Effector memory CD8-positive, alpha-beta T cell (primary cell): ENCODE results near the gene THYN1.
A peak's percentile ranks its signal among the peaks of the same experiment; 100 is the strongest.
"Not testable (repeated sequence)": the region's sequence is repeated elsewhere in the genome, so short reads cannot be mapped to it uniquely, and the experiment has no call there.

Experiments
- ATAC-seq: fragments of 150-1000 bp; cut with Tn5 transposase; replicated peaks from 2 replicates; pipeline ENCODE4 v1.10.0; 2021; ENCODE audit warnings: mild to moderate bottlenecking, moderate library complexity
- DNase-seq, 3 experiments: peaks; one replicate each; pipeline ENCODE4 v3.0.0; 2021
- H3K27ac Mint-ChIP-seq, 2 donors: one replicate each; pipeline ENCODE4 v1.8.0; 2022; ENCODE audit warnings: mild to moderate bottlenecking in 2 of 2, mixed read lengths in 2 of 2, moderate library complexity in 2 of 2
- H3K27me3 Mint-ChIP-seq, 2 donors: one replicate each; pipeline ENCODE4 v1.8.0; 2022; ENCODE audit warnings: mixed read lengths in 2 of 2
- H3K36me3 Mint-ChIP-seq: one replicate; pipeline ENCODE4 v1.8.0; 2022; ENCODE audit warnings: mild to moderate bottlenecking, moderate library complexity, mixed read lengths; ENCODE audit not compliant: insufficient read depth
- H3K4me1 Mint-ChIP-seq, 2 donors: one replicate each; pipeline ENCODE4 v1.8.0; 2022; ENCODE audit warnings: low read depth in 2 of 2, mixed read lengths in 2 of 2
- H3K4me3 Mint-ChIP-seq, 2 donors: one replicate each; pipeline ENCODE4 v1.8.0; 2022; ENCODE audit warnings: mild to moderate bottlenecking in 2 of 2, mixed read lengths in 2 of 2, moderate library complexity in 2 of 2
- H3K9me3 Mint-ChIP-seq, 2 donors: one replicate each; pipeline ENCODE4 v1.8.0; 2022; ENCODE audit warnings: mixed read lengths in 2 of 2

Gene THYN1

GRCh38 chr11:134282121-134283045, 29.2 kb upstream of the THYN1 start:
- H3K9me3 Mint-ChIP-seq, result no peaks in the 10 kb centered on the region

GRCh38 chr11:134281635-134282034, 28.5 kb upstream of the THYN1 start:
- H3K4me1 Mint-ChIP-seq, H3K27ac Mint-ChIP-seq, H3K9me3 Mint-ChIP-seq, DNase-seq, ATAC-seq, H3K36me3 Mint-ChIP-seq, H3K4me3 Mint-ChIP-seq: not testable (repeated sequence)
- peaks cover 0 to 35% of the 10 kb centered on the region in 2 donors for H3K27me3 Mint-ChIP-seq

More at GRCh38 chr11:134282121-134283045, 29.2 kb upstream of the THYN1 start:
- Mint-ChIP-seq H3K27me3 (peaks cover 0 to 30% of the 10 kb centered on the region in 2 donors), H3K27ac (no peak overlapping the region), H3K36me3 (no peaks in the 10 kb centered on the region), H3K4me3 (no peak overlapping the region), H3K4me1 (peaks cover 0 to under 1% of the 10 kb centered on the region in 2 donors)
- ATAC-seq, result no peak
- no peak for DNase-seq

GRCh38 chr11:134278356-134278755, 25.2 kb upstream of the THYN1 start:
- peaks cover 10 to 17% of the 10 kb centered on the region in 2 donors for H3K4me1 Mint-ChIP-seq
- no peaks in the 10 kb centered on the region for H3K36me3 Mint-ChIP-seq
- no peaks in the 10 kb centered on the region for H3K9me3 Mint-ChIP-seq
- no peak overlapping the region for H3K27ac Mint-ChIP-seq
- no peak overlapping the region for H3K4me3 Mint-ChIP-seq
- DNase-seq, result no peak
- peaks cover 0 to 16% of the 10 kb centered on the region in 2 donors for H3K27me3 Mint-ChIP-seq
- ATAC-seq, result no peak

GRCh38 chr11:134277183-134278001, 24.2 kb upstream of the THYN1 start:
- H3K9me3 Mint-ChIP-seq, result no peaks in the 10 kb centered on the region

GRCh38 chr11:134276396-134277182, 23.4 kb upstream of the THYN1 start:
- DNase-seq (no peak), ATAC-seq (peak; percentile 11)
- Mint-ChIP-seq H3K4me3 (peak overlapping the region; percentile 95 to 96), H3K9me3 (no peaks in the 10 kb centered on the region), H3K27me3 (peaks cover 0 to 26% of the 10 kb centered on the region in 2 donors), H3K27ac (peak overlapping the region; percentile 76 to 77), H3K4me1 (peaks cover 10 to 22% of the 10 kb centered on the region in 2 donors), H3K36me3 (no peaks in the 10 kb centered on the region)

More at GRCh38 chr11:134277183-134278001, 24.2 kb upstream of the THYN1 start:
- peak overlapping the region in 1 of 2 donors; percentile 54 for H3K27ac Mint-ChIP-seq
- ATAC-seq (no peak), DNase-seq (no peak)
- H3K4me3 Mint-ChIP-seq, result peak overlapping the region; percentile 81 to 85
- no peaks in the 10 kb centered on the region for H3K36me3 Mint-ChIP-seq
- H3K4me1 Mint-ChIP-seq, result peaks cover 10 to 22% of the 10 kb centered on the region in 2 donors
- peaks cover 0 to 20% of the 10 kb centered on the region in 2 donors for H3K27me3 Mint-ChIP-seq

- Mint-ChIP-seq H3K36me3 (no peaks in the 10 kb centered on the region), H3K27ac (peak within 1 kb of the TSS; percentile 76 to 77), H3K4me1 (peaks cover 18 to 24% of the 10 kb centered on the region in 2 donors), H3K4me3 (peak within 1 kb of the TSS; percentile 95 to 96), H3K9me3 (no peaks in the 10 kb centered on the region), H3K27me3 (peaks cover 0 to 31% of the 10 kb centered on the region in 2 donors)
- DNase-seq, result peak; percentile 71 to 77 (median 75)
- peak; percentile 93 for ATAC-seq
Observed at GRCh38 chr11:134275534-134276395, 22.6 kb upstream of the THYN1 start, which contains the start of gene GLB1L3. TSS of gene GLB1L3 (plus strand) at chr11:134276379. CDS start at chr11:134276741, 362 bp downstream.

- peaks cover 0 to 25% of the 10 kb centered on the region in 2 donors for H3K27me3 Mint-ChIP-seq
- no peak for DNase-seq
- peak overlapping the region; percentile 76 to 77 for H3K27ac Mint-ChIP-seq
- peaks cover 24 to 30% of the 10 kb centered on the region in 2 donors for H3K4me1 Mint-ChIP-seq
- no peak for ATAC-seq
- peaks cover 4% of the 10 kb centered on the region for H3K36me3 Mint-ChIP-seq
- H3K9me3 Mint-ChIP-seq, result no peaks in the 10 kb centered on the region
- peak overlapping the region; percentile 95 to 96 for H3K4me3 Mint-ChIP-seq
Observed at GRCh38 chr11:134275188-134275533, 22.0 kb upstream of the THYN1 start.

GRCh38 chr11:134273317-134273712, 20.2 kb upstream of the THYN1 start:
- H3K36me3 Mint-ChIP-seq, result peaks cover 6% of the 10 kb centered on the region
- ATAC-seq (no peak), DNase-seq (no peak)
- no peak overlapping the region for H3K4me3 Mint-ChIP-seq
- peaks cover 31 to 38% of the 10 kb centered on the region in 2 donors for H3K4me1 Mint-ChIP-seq
- H3K27ac Mint-ChIP-seq, result no peak overlapping the region
- H3K9me3 Mint-ChIP-seq, result no peaks in the 10 kb centered on the region
- peaks cover 0 to 25% of the 10 kb centered on the region in 2 donors for H3K27me3 Mint-ChIP-seq

- H3K4me1 Mint-ChIP-seq, result peaks cover 31 to 41% of the 10 kb centered on the region in 2 donors
Observed at GRCh38 chr11:134272381-134273316, 19.5 kb upstream of the THYN1 start.

GRCh38 chr11:134271978-134272377, 18.8 kb upstream of the THYN1 start:
- Mint-ChIP-seq H3K27me3 (peaks cover 0 to 18% of the 10 kb centered on the region in 2 donors), H3K27ac (no peak overlapping the region), H3K9me3 (no peaks in the 10 kb centered on the region), H3K36me3 (peaks cover 6% of the 10 kb centered on the region), H3K4me1 (peaks cover 28 to 38% of the 10 kb centered on the region in 2 donors), H3K4me3 (no peak overlapping the region)
- DNase-seq, result no peak
- no peak for ATAC-seq

More at GRCh38 chr11:134272381-134273316, 19.5 kb upstream of the THYN1 start:
- no peak for ATAC-seq
- Mint-ChIP-seq H3K27me3 (peaks cover 0 to 25% of the 10 kb centered on the region in 2 donors), H3K9me3 (no peaks in the 10 kb centered on the region), H3K27ac (no peak overlapping the region), H3K36me3 (peaks cover 6% of the 10 kb centered on the region), H3K4me3 (no peak overlapping the region)
- no peak for DNase-seq

- H3K4me1 Mint-ChIP-seq, result peaks cover 24 to 31% of the 10 kb centered on the region in 2 donors
- no peaks in the 10 kb centered on the region for H3K9me3 Mint-ChIP-seq
- DNase-seq (peak in 2 of 3 experiments; percentile 6 to 11), ATAC-seq (peak; percentile 69)
- H3K4me3 Mint-ChIP-seq, result peak overlapping the region; percentile 53 to 63
- H3K27ac Mint-ChIP-seq, result peak overlapping the region in 1 of 2 donors; percentile 67
- H3K36me3 Mint-ChIP-seq, result peaks cover 6% of the 10 kb centered on the region
- H3K27me3 Mint-ChIP-seq, result peaks cover 0 to 17% of the 10 kb centered on the region in 2 donors
Observed at GRCh38 chr11:134270250-134270714, 17.1 kb upstream of the THYN1 start.
